Measurements from ENCODE around the gene IPO5. TPM values are rescaled to one million over a fixed set of nuclear protein-coding genes. Genes with fewer than 3 reads are reported as not detected.

The IPO5 gene
- total RNA-seq, 1 experiment from 2014 or later = 247 TPM

- H3K9me3 ChIP-seq = 0 out of 2 replicates have a peak, but pooled peaks cover 4% of the 10 kb centered on the region
- H3K36me3 Mint-ChIP-seq (ENCODE audit: insufficient read depth, unreplicated experiment) = no peaks in the 10 kb centered on the region
- intact Hi-C loops (cut with micrococcal nuclease; ENCODE audit: unreplicated experiment) = no loop called here
- H3K4me1 Mint-ChIP-seq (ENCODE audit: low read depth, unreplicated experiment) = no peaks in the 10 kb centered on the region
- H3K4me3 ChIP-seq (ENCODE audit: low read depth, low read length) = no peak overlapping the region
- CTCF ChIA-PET = no interaction called here
- H3K27me3 Mint-ChIP-seq (ENCODE audit: insufficient read depth, unreplicated experiment) = peaks cover 4% of the 10 kb centered on the region
- no peaks in the 10 kb centered on the region for H3K36me3 ChIP-seq (ENCODE audit: control insufficient read depth, insufficient read depth, low read length)
- H3K4me1 ChIP-seq = no peaks in the 10 kb centered on the region
- H3K27me3 ChIP-seq (replicated peaks; ENCODE audit: control insufficient read depth, insufficient read depth, low read length) = no peaks in the 10 kb centered on the region
- no peak for TF ChIP-seq CTCF (IDR thresholded peaks at IDR 0.05; ENCODE audit: insufficient read depth in 1 of 2, low read depth in 1 of 2, low read length in 1 of 2, severe bottlenecking in 1 of 2, unreplicated experiment in 1 of 2)
- no TSS peak for BruUV-seq (replicated peaks)
- no peak overlapping the region for H3K4me3 Mint-ChIP-seq (ENCODE audit: unreplicated experiment)
- no peak for DNase-seq
- H3K27ac Mint-ChIP-seq (ENCODE audit: unreplicated experiment) = no peak overlapping the region
- peaks cover 9% of the 10 kb centered on the region for H3K9me3 Mint-ChIP-seq (ENCODE audit: unreplicated experiment)
- POLR2A ChIA-PET = no interaction called here
Measured at GRCh38 chr13:98056839-98057410, 103.5 kb downstream of the IPO5 start.

DNA sequence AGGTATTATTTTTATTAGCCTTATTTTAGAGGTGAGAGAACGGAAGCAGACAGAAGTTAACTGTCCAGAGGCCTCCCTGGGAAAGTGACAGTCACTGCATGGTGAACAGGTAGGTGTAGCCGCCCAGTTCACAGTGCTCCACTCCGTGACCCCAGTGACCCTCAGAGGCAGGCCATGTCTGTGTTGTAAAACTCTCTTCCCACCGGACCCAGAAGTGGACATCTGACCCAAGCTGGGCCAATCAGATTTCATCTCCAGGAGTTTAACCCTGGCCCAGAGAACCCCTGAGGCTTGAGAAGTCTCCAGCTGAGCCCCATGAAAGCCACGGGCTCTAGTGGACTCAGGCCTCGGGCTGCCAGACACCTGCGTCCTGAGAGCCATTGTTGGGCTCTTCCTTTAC lies 105.8 kb downstream of the IPO5 start:
- POLR2A ChIA-PET = no interaction called here
- BruUV-seq (replicated peaks) = no TSS peak

DNA sequence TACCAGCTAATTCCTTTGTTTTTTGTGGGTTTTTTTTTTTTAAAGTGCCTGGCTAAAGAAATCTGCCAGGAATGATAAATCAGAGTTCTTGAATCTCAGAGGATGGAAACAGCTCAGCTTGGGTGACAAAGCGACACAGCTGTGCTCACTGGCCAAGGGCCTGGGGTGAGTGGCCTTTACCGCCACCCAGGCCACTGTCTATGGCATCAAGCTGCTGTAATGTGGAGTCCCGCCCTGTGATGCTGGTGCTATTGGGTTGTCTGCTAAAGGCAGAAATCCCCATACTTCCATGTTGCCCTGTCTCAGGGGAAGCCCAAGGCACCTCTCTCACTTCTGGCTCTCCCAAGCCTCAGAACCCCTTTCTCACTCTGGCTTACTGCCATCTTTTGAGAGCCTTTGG lies 106.8 kb downstream of the IPO5 start:
- H3K4me1 Mint-ChIP-seq (ENCODE audit: low read depth, unreplicated experiment) = peaks cover 8% of the 10 kb centered on the region
- H3K36me3 Mint-ChIP-seq (ENCODE audit: insufficient read depth, unreplicated experiment) = no peaks in the 10 kb centered on the region
- H3K27me3 Mint-ChIP-seq (ENCODE audit: insufficient read depth, unreplicated experiment) = peaks cover 4% of the 10 kb centered on the region
- no peak for TF ChIP-seq CTCF (IDR thresholded peaks at IDR 0.05; ENCODE audit: insufficient read depth in 1 of 2, low read depth in 1 of 2, low read length in 1 of 2, severe bottlenecking in 1 of 2, unreplicated experiment in 1 of 2)
- H3K9me3 ChIP-seq = no peaks in the 10 kb centered on the region
- H3K36me3 ChIP-seq (ENCODE audit: control insufficient read depth, insufficient read depth, low read length) = no peaks in the 10 kb centered on the region
- POLR2A ChIA-PET = no interaction called here
- BruUV-seq (replicated peaks) = no TSS peak
- no peak overlapping the region for H3K4me3 ChIP-seq (ENCODE audit: low read depth, low read length)
- intact Hi-C loops (cut with micrococcal nuclease; ENCODE audit: unreplicated experiment) = loop anchor here (10.0 kb wide), 1 partner anchor 335 kb away; no protein-coding TSS in a partner anchor
- H3K9me3 Mint-ChIP-seq (ENCODE audit: unreplicated experiment) = no peaks in the 10 kb centered on the region
- no peak for DNase-seq
- no peak overlapping the region for H3K27ac Mint-ChIP-seq (ENCODE audit: unreplicated experiment)
- no peak overlapping the region for H3K4me3 Mint-ChIP-seq (ENCODE audit: unreplicated experiment)
- no peaks in the 10 kb centered on the region for H3K27me3 ChIP-seq (replicated peaks; ENCODE audit: control insufficient read depth, insufficient read depth, low read length)
- H3K4me1 ChIP-seq = peaks cover 3% of the 10 kb centered on the region; the same call in 1 of the 2 replicates
- CTCF ChIA-PET = no interaction called here

More for the DNA sequence above, 105.8 kb downstream of the IPO5 start:
- no peaks in the 10 kb centered on the region for H3K9me3 Mint-ChIP-seq (ENCODE audit: unreplicated experiment)
- H3K4me3 Mint-ChIP-seq (ENCODE audit: unreplicated experiment) = no peak overlapping the region
- Histone ChIP-seq H3K4me3 (ENCODE audit: low read depth, low read length) (no peak overlapping the region), H3K4me1 (no peaks in the 10 kb centered on the region), H3K36me3 (ENCODE audit: control insufficient read depth, insufficient read depth, low read length) (no peaks in the 10 kb centered on the region), H3K27me3 (replicated peaks; ENCODE audit: control insufficient read depth, insufficient read depth, low read length) (no peaks in the 10 kb centered on the region), H3K9me3 (no peaks in the 10 kb centered on the region)
- DNase-seq = no peak
- H3K27ac Mint-ChIP-seq (ENCODE audit: unreplicated experiment) = no peak overlapping the region
- TF ChIP-seq CTCF (IDR thresholded peaks at IDR 0.05; ENCODE audit: insufficient read depth in 1 of 2, low read depth in 1 of 2, low read length in 1 of 2, severe bottlenecking in 1 of 2, unreplicated experiment in 1 of 2) = no peak
- H3K27me3 Mint-ChIP-seq (ENCODE audit: insufficient read depth, unreplicated experiment) = peaks cover 4% of the 10 kb centered on the region
- no peaks in the 10 kb centered on the region for H3K36me3 Mint-ChIP-seq (ENCODE audit: insufficient read depth, unreplicated experiment)
- CTCF ChIA-PET = no interaction called here
- H3K4me1 Mint-ChIP-seq (ENCODE audit: low read depth, unreplicated experiment) = peaks cover 4% of the 10 kb centered on the region
- intact Hi-C loops (cut with micrococcal nuclease; ENCODE audit: unreplicated experiment) = no loop called here

All from Caco-2 (cell line).